Activated naive CD4-positive, alpha-beta T cell treated with Interleukin-2 at 50 U/mL for 16 hours (primary cell): ENCODE data around the gene MAST2.
"Not testable (repeated sequence)": the region's sequence is repeated elsewhere in the genome, so short reads cannot be mapped to it uniquely, and the experiment has no call there.

Source experiments
- DNase-seq: peaks from one replicate; pipeline ENCODE4 v3.0.0-alpha.2; 2020

MAST2 gene

GRCh38 chr1:45862008-45862407, 58.6 kb downstream of the MAST2 start:
- no peak for DNase-seq

GRCh38 chr1:45863218-45863617, 59.8 kb downstream of the MAST2 start:
- no peak for DNase-seq

- DNase-seq, result no peak
These were observed 61.0 kb downstream of the MAST2 start for GRCh38 chr1:45864167-45865106.

- no peak for DNase-seq
These were observed 64.4 kb downstream of the MAST2 start for GRCh38 chr1:45867697-45868348.

- DNase-seq, result no peak
These were observed 65.4 kb downstream of the MAST2 start for GRCh38 chr1:45868861-45869260.

- DNase-seq, result no peak
These were observed 67.1 kb downstream of the MAST2 start for GRCh38 chr1:45870500-45870899.

GRCh38 chr1:45872173-45872801, 68.9 kb downstream of the MAST2 start:
- DNase-seq, result not testable (repeated sequence)

- DNase-seq, result no peak
These were observed 72.7 kb downstream of the MAST2 start for GRCh38 chr1:45876000-45876617.

GRCh38 chr1:45877264-45877663, 73.9 kb downstream of the MAST2 start:
- DNase-seq, result no peak

GRCh38 chr1:45879885-45880598, 76.6 kb downstream of the MAST2 start:
- DNase-seq, result no peak

GRCh38 chr1:45880930-45881329, 77.5 kb downstream of the MAST2 start:
- DNase-seq, result no peak

- no peak for DNase-seq
These were observed 80.2 kb downstream of the MAST2 start for GRCh38 chr1:45883658-45884057.

GRCh38 chr1:45884700-45885099, 81.3 kb downstream of the MAST2 start:
- DNase-seq, result no peak

GRCh38 chr1:45886229-45886628, 82.8 kb downstream of the MAST2 start:
- no peak for DNase-seq

- DNase-seq, result no peak
These were observed 83.9 kb downstream of the MAST2 start for GRCh38 chr1:45887156-45887842.

GRCh38 chr1:45890078-45890477, 86.7 kb downstream of the MAST2 start:
- DNase-seq, result no peak

- no peak for DNase-seq
These were observed 87.7 kb downstream of the MAST2 start for GRCh38 chr1:45891087-45891486.

- no peak for DNase-seq
These were observed 88.8 kb downstream of the MAST2 start for GRCh38 chr1:45892068-45892785.

GRCh38 chr1:45894331-45894730, 90.9 kb downstream of the MAST2 start:
- no peak for DNase-seq

- DNase-seq, result no peak
These were observed 91.5 kb downstream of the MAST2 start for GRCh38 chr1:45894921-45895320.

GRCh38 chr1:45895406-45895805, 92.0 kb downstream of the MAST2 start:
- DNase-seq, result no peak
